Stimulated activated CD4-positive, alpha-beta T cell treated with anti-CD3 and anti-CD28 coated beads, Interleukin-4, amount 100 ng/mL, for 24 hours (primary cell): ENCODE data around the gene NECAB3.

Experiments
- DNase-seq: peaks from one replicate; pipeline ENCODE4 v3.0.0-alpha.2; 2020

The NECAB3 gene

GRCh38 chr20:33676652-33677645 lies 2.7 kb upstream of the NECAB3 start:
- no peak for DNase-seq

DNA sequence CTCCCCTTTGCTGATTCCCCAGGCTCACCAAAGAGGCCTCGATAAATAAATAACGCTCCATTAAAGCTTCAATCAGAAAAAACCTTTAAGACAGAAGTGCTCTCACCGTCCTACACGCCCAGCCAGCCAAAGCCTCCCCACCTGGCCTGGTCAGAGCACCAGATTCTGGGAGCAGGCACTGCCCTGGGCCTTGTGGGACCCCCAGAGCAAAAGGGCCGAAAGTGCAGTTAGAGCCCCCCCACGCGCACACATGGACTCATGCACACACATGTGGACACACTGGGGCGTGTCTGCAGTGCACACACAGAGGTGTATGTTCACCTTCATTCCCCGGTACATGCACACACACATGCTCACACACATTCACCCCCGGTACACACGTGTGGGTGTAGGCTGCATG lies 1.9 kb upstream of the NECAB3 start:
- no peak for DNase-seq

DNA sequence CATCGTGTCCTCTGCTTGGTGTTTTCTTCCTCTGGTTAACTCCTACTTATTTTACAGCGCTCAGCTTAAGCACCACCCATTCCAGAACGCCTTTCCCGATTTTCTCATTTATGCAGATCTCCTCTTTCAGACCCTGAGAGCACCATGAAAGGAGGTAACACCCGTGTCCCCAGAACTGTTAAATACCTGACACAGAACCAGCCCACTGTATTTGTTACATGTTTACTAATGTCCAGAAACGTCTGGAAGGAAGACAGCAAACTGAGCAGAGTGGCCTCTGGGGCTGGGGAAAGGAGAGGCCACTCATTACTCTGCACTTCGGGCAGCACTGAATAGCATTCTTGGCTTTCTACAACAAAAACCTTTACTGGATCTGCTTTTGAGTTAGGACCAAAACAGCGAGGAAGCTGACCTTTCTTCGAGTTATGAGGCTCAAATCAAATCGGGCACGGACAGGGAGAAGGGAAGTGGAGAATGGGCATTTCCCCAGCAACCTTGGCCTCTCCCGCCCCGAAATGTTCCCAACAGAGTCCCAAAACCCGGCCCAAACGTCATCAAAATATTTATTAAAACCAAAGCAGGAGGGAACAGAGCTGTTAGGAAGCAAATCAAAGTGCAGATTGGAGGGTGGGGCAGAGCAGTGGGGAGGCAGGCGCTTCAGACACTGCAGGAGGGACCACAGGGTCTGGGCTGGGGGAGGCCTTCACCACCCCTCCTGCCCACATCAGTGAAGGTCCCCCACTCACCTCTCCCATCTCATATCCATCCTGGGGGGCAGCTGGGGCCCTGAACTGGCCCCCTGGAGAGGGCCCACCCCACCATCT lies 1.1 kb upstream of the NECAB3 start:
- no peak for DNase-seq

DNA sequence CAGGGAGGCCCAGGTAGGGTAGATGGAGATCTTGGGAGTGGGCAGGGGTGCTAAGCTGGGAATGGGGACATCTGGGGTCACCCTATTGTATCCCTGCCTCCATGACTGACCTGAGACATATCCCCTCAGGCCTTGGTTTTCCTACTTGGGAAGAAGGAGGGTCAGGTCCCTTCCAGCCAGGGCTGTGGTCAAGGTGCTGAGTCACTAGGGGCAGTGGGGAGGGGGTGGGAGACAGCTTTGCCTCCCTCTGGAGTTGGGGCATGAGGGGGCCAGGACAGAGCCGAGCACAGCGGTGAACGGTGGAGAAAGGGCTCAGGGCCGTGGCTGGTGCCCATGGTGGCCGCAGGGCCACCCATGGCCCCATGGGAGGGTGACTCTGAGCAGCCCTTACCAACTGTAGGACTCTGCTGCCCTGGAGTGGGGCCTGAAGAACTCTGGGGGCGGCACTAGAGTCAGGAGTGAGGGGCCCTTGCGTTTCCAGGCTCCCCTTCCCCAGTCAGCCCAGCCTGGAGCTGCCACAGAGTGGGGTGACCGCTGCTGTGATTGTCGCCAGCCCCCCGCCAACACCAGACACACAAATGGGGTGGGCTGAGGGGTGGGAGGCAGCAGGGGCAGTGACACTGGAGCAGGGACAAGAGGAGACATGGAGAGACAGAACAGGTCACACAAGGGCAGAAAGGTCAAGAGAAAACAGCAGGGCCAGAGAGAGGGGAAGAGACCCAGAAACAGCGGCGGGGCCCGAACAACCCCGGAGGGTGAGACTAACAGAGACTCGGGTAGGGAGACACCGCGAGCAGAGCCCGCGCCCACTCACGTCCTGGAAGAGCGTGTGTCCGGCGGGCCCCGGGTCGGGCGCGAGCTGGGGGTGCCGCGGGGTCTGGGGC lies 576 bp downstream of the NECAB3 start:
- DNase-seq, result no peak

DNA sequence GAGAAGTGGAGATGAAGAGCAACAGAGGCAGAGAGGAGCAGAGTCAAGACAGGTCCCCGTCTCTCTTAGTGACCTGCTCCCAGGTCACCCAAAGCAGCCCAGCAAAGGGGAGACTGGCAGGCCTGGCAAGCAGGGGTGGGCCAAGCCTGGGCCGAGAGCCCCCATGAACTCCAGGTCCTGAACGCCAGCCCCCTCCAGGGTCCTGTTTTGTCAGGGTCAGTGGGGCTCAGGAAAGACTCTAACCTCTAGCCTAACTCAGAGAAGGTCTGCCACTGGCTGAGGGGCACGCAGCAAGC lies 1.2 kb downstream of the NECAB3 start:
- DNase-seq, result no peak

GRCh38 chr20:33672426-33673113 lies 1.7 kb downstream of the NECAB3 start:
- no peak for DNase-seq

DNA sequence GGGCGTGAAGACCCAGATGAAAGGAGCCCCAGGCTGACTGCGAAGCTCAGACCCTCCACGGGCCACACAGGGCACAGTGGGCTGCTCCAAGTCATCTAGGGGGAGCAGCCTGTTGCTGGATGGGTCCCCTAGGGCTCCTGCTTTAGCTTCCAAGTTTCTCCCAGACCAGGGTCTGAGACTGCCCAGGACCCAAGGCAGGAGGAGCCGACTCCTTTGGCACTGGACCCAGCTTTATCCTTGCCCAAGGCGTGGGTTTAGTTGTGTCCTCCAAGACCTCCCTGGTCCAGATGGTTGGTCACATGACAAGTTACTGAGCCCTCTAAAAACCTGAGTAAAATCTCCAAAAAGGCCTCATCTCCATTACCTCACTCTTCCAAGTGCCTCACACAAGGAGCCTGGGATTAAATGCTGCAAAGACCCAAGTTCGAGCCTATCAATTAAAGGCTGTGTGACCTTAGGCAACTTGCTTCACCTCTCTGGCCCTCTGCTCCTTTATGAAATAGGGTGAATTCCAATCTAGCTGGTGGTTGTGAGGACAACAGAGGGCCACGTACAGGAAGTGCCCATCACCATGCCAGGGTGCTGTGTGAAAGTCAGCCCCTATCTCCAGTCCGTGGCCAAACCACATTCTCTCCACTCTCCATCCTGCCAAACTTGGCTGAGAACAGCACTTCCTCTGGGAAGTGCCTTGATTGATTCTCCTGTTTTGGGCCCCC lies 2.5 kb downstream of the NECAB3 start:
- DNase-seq, result no peak

DNA sequence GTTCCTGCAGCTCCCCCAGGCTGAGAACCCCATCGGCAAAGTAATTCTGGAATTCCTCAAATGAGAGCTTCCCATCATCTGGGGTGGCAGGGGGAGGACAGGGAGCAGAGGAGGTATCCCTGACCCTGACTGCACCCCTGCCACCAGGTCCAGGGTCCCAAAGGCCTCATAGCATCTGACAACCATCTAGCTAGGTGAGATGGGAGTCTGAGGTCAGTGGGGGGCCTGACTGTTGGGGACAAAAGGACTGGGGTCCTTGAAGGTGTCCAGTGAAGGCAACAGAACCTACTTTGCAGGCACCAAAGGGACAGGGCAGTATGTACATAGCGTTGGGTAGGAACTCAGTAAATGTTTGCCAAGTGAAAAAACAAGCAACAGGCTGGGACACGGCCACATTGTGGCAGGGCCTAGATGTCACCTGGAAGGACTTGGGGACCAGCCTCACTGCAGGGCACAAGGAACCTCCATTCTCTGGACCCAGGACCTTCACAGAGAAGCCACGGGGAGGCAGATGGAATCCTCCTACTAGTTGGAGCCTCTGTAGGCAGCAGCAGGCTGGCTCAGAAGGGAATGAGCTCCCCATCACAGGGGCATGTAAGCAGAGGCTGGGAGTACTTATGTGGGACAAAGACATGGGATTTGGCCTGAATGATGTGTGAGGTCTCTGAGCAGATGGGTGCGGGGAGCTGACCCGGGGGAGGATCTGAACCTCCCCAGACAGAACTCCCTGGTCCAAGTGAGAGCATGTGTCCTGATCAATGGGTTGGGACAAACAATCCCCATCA lies 3.3 kb downstream of the NECAB3 start:
- no peak for DNase-seq

DNA sequence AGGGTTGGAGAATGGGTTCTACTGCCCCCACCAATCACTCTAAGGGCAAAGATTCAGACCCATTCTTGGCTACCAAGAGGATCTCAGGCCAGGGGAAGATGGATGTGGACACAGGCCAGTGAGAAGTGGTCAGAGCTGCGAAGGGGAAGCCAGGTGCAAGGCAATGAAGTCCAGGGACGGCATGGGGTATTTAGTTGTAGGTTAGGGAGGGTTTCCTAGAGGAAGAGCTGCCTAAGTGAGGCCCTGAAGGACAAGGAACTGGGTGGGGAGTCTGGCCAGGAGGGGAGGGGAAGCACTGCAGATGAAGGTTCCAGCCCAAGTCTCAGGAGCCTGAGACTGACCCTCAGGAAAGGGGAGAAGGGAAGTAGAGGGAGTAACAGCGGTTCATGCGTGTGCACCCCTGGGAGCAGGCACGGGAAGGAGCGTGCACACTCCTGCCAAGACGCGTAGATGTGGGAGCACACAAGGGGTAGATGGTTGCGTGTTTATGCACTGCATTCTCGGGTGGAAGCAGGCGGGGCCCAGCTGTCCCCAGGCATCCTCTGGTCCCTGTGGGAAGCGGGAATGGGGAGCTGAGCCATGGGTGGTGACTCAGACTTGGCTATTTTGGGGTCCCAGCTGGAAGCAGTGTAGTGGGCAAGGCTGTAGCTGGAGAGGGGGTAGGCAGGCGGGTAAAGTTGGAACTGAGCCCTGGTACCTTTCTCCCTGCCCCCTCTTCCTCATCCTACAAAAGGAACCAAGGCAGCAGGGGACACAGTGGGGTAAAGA lies 4.2 kb downstream of the NECAB3 start:
- no peak for DNase-seq

- no peak for DNase-seq
These were observed 5.0 kb downstream of the NECAB3 start for GRCh38 chr20:33669224-33669623.

DNA sequence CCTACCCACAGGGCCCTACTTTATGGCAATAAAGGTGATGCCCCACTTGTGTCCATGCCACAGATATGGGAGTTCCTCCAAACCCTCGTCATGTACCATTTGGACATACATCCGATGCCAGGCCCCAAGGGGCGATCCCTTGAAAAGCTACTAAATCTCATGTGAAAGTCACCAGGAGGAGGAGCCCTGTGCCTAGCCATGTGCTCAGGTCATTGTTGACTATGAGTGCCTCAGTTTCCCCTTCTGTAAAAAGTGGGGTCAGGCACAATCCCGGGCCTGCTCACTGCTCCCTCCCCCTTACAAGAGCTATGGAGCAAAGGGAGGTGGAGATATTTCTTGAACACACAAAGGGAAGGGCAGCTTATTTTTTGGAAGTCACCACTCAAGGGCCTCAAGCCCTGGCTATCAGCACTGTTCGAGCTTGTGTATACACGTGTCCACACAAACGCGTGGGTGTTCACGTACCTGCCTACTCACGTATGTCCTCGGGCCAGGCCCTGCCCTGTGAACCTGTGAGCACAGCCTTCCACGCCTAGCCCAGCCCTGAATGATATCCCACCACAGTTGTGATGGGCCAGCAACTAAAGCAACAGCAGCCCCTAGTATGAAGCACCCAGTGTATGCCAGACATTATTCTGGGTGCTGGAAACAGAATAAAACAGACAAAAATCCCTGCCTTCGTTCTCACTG lies 5.6 kb downstream of the NECAB3 start:
- DNase-seq, result no peak

DNA sequence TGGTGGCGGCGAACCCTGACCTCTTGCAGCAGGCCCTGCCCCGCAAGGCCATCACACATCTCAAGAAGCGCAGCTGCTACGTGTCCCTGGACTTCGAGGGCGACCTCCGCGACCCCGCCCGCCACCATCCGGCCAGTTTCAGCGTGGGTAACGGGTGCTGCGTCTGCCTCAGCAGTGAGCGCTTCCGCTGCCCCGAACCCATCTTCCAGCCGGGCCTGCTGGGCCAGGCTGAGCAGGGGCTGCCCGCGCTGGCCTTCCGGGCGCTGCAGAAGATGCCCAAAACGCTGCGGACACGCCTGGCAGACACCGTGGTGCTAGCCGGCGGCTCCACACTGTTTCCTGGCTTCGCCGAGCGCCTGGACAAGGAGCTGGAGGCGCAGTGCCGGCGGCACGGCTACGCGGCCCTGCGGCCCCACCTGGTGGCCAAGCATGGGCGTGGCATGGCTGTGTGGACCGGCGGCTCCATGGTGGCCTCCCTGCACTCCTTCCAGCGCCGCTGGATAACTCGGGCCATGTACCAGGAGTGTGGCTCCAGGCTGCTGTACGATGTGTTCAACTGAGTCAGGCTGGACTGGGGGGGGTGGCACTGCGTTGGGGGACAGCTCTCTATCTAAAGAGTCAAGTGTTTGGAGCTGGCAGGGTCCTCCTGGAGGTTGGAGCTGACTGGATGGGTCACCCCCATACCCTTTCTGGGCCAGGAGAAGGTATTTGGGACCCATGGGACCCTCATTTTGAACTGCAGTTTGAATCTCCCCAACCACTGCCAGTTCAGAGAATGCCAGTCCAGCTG lies 6.4 kb downstream of the NECAB3 start:
- peak; percentile 79 for DNase-seq

- peak; percentile 41 for DNase-seq
These were observed 7.0 kb downstream of the NECAB3 start for GRCh38 chr20:33667245-33667675.

GRCh38 chr20:33666293-33667244 lies 7.7 kb downstream of the NECAB3 start, which contains the start of gene ACTL10:
Gene ACTL10 (plus strand): TSS chr20:33666943. CDS start chr20:33667498, 555 bp downstream.
- peak; percentile 85 for DNase-seq

DNA sequence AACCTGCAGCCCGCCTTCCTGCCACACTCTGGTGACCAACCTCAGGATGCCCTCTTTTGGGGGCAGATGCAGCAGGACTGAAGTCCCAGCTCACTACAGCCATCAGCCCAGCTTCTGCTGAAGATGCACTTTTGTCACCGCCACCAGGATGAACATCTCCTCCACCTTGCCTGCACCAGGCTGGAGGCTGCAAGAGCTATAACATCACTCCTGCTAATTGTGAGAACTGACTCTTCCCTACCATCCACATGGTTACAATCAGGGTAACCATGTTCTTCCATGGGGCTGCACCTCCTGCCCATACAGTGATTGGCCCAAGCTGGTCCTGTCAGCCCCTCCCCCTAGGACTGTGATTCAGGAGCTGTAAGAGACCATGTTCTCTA lies 9.5 kb downstream of the NECAB3 start:
- DNase-seq, result no peak

- no peak for DNase-seq
These were observed 10.0 kb downstream of the NECAB3 start for GRCh38 chr20:33664085-33664761.
